Measurements from ENCODE around the gene EPG5.
"Not testable (repeated sequence)": the region's sequence is repeated elsewhere in the genome, so short reads cannot be mapped to it uniquely, and the experiment has no call there.

The EPG5 gene

DNA sequence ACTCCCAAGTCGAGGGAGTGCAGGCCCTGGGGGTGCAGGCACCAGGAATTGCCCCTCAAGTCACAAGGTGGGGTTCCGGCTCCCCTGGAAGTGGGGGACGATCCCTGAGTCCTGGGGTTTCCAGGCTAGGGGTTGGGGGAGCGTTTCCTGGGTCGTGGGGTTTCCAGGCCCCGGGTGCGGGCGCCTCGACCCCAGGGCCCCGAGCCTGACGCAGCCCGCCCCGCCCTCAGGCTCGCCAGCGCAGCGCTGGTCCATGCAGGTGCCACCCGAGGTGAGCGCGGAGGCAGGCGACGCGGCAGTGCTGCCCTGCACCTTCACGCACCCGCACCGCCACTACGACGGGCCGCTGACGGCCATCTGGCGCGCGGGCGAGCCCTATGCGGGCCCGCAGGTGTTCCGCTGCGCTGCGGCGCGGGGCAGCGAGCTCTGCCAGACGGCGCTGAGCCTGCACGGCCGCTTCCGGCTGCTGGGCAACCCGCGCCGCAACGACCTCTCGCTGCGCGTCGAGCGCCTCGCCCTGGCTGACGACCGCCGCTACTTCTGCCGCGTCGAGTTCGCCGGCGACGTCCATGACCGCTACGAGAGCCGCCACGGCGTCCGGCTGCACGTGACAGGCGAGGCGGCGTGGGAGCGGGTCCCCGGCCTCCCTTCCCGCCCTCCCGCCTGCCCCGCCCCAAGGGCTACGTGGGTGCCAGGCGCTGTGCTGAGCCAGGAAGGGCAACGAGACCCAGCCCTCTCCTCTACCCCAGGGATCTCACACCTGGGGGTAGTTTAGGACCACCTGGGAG lies 129.7 kb downstream of the EPG5 start:
- FAIRE-seq, result no peak

DNA sequence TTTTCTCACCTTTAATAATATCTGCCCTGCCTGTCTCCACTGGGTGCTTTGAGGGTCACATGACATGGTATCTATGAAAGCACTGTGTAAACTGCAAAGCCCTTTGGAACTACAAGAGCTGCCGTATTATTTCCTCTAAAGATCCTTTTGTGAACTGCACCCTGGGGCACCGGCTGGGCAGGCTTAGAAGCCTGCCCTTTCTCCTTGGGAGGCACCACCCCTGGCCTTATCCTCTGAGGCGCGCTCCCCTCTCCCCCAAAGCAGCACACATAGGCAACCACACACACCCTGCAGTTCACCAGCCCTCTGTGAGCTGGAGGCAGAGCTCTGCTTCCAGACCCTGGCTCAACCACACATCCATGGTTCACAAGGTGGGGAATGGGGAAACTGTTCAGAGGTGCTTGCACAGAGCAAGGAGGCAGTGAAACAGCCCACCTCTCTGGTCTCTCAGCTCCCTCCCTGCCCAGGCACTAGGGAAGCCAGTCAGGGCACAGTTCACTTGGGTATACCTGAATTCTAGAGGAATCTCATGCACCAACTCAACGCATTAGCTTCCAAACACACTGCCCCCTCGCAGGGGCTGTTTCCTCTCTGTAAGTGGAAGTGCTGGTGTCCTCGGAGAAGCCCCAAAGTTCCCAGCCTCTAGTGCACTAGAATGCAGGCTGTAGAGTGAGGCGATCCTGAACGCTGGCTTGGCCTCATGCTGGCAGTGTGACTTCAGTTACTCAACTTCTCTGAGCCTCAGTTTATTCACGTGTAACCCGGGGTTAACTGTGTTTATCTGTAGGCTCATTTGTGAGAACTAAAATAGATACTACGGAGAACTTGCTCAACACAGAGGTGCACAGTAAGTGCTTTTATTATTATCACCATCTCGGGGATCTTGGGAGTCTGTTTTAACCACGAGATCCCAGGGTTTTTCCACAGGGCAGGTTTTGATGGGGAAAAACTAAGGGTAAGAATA lies 130.6 kb downstream of the EPG5 start:
- no peak for FAIRE-seq

DNA sequence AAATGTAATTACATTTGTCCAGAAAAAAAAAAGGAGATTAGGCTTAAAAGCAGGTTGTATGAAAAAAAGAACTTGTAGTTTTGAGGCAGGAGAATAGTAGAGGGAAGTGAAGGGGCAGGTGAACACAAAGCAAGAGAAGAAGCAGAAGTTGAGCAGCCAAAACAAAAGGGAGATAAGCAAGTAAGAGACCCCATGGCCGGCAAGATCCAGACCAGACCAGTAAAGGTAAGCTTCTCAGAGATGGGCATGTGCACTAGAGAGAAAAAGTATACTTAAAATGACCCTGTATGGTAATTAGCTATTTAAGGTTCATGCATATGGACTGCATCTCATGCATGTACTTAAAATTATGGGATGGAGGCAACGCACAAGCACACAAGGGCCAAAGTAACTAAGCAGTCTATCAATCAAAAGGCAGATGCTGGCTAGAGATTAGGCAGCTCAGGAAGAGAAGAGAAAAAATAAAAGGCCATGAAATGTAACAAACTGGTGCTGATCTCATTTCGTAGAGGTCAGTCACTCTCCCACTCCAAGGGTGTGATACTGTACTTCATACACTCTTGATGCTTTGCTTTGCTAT lies 132.0 kb downstream of the EPG5 start:
- FAIRE-seq, result no peak

DNA sequence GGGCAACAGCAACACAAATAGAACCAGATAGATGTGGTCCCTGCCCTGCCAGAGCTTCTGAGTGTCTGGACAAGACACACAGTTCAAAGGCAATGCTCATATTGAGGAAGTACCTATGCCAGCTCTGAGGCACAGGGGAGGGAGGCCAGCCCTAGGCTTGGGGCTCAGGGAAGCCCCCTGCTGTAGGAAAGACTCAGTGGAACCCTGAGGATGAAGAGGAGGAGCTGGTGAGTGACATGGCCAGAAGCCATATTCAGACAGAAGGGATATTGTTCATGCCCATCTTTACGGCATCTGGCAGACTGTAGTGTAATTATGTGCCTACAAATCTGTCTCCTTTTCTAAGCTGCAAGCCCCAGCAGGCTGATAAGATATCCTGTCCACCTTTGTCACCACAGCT lies 132.8 kb downstream of the EPG5 start:
- FAIRE-seq, result no peak

DNA sequence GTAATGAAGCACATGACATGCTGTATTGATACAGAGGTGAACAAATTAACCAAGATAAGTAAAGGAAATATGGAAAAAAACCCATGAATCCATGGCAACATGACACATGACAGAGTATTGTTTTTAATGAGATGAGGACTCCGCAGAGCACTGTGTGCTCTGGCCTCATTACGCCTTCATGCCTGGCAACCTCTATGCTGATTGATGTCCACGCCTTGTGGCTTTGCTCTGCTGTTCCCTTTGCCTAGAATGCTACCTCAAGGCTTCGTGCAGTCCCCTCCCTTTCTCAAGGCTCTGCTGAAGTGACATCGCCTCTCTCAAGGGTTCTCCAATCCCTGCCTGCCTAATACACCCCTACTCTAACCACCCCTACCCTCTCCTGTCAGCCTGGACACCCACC lies 133.3 kb downstream of the EPG5 start:
- FAIRE-seq, result no peak

DNA sequence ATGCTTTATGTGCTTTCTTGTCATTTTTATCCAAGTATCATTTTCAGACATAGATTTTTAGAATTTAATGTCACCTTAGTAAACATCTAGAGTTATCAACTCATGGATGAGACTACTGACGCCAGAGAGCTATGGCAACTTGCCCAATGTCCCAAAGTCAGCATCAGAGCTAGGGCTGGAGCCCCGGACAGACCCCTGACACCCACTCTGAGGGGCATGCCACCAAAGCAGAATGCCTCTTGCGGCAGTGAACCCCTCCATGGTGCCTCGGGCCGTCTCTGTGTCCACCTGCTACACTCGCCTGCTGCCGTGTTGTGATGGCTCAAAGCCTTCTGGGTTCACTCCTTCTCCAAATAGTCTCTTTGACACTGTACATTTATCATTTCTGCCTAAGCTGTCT lies 136.2 kb downstream of the EPG5 start:
- FAIRE-seq, result no peak

DNA sequence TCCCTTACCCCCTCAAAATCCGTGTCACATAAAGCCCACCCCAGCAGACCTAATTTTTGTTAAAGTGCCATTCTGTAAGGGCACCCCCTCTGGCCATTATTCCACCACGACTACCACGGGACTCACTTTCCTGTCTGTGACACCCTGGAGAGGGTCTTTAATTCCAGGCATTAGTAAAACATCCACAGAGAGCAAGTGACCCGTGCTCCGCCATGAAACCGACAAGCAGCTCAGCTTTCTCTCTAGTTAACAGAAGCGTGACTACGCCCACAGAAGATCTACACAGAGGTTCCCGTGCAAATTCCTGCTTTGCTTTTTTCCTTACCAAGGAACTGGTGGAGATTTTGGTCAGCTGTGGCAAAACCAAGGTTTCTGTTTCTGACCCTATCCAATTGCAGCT lies 137.3 kb downstream of the EPG5 start:
- FAIRE-seq, result no peak

DNA sequence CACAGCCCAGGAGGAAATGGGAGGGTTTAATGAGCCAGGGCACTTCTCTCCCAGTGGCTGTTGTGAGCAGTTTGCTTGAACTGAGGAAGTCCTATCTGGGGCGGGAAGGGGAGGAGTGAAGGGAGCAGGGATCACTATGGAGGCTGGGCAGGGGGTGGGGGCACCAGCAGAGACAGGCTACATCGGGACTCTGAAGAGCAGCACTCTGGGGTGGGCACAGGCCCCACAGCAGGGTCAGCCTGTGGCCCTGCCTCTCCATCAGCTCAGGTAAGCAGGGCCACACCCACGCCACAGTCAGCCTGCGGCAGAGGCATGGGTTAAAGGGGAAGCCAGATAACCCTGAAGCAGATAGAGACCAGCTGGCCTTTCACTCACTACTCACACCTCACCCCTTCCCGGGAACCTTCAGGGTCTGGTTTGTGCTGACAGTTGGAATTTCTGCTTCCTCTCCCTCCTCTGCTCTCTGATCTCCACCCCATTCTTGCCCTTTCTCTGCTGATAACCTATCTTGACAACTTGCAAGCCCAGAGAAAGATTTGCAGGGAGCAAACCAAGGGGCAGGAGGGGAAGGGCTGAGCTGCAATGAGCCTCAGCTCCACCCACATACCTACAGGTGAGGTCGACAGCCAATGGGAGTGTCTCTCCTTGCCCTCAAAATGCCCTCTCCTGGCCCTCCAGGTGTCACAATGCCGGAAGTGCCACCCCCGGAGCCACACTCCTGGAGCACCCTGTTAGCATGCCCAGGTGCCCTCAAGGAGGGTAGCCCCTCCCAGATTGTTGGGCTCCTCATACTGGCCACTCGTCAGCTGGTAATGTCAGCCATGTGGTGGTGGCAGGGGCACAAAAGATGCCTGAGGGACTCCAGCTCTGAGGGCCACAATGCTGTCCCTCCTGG lies 138.0 kb downstream of the EPG5 start:
- FAIRE-seq, result no peak

DNA sequence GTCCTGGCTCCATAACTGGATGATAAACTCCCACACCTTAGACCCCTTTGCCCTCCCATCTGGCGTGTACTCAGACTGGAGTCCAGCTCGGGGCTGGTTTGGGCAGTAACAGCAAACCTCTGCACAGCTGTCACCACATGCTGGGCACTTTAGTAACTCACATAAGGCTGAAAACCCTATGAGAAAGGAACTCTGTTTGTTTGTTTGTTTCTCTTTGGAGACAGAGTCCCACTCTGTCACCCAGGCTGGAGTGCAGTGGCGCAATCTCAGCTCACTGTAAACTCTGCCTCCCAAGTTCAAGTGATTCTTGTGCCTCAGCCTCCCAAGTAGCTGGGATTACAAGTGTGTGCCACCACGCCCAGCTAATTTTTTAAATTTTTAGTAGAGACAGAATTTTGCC lies 140.4 kb downstream of the EPG5 start:
- not testable (repeated sequence) for FAIRE-seq

DNA sequence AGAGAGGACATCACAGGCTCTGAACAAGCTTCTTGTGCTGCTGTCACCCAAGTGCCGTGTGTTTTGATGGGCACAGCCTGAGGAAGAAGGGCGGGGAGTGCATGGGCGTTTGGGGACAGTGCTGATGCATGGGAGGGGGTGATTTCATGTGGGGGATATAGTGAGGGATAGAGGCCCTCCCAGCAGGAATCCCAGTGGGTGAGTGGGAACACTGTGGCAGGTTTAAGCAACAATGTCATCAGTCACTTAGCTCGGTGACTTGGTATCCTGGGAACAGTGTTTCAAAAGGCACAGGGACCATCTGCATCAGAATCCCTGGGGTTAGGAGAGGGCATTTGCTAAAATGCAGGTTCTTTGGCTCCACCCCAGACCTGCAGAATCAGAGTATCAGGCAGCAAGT lies 141.0 kb downstream of the EPG5 start:
- FAIRE-seq, result no peak

DNA sequence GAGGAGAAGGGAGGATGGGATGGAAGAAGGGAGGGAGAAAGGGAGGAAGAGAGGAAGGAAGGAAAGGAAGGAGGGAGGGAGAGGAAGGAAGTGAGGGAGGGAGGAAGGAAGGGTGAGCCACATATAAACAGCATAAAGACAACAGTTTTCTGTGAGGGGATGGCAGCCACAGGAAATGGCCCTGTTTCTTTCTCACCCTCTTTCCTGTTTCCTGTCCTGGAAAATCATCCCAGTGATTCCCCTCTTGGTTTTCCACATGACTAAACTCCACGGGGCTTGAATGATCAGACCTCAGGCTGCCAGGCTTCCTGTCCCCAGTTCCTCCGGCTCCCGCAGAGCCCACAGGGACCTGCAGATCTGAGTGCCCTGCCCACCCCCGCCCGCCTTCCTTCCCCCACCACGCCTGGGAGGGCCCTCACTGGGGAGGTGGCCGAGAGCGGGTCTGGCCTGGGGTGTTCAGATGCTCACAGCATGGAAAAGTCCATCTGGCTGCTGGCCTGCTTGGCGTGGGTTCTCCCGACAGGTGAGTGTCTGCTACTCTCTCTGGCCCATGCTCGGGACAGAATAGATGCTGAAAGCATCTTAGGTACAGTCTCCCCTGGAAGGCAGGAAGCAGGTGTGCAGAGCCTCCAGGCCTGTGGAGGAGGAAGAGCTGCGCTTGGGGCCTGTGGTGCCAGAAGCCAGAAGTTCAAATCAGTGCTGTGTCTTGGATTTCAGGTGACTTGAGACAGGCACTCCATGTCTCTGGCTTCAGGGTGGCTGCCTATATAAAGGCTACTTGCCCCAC lies 141.7 kb downstream of the EPG5 start, which contains the start of gene SIGLEC15:
Gene SIGLEC15, plus strand, starts transcription at position 418 of the 787 bp plus-strand sequence. Its CDS starts 54 bp downstream, at position 472.
- FAIRE-seq, result no peak

DNA sequence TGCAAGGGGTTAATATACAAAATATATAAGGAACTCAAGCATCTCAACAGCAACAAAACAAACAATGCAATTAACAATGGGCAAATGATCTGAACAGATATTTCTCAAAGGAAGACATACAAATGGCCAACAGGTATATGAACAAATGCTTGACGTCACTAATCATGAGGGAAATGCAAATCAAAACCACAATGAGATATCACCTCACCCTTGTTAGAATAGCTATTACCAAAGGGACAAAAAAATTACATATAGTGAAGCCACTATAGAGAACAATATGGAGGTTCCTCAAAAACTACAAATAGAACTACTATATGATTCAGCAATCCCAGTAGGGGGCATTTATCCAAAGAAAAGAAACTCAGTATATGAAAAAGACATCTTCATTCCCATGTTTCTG lies 145.4 kb downstream of the EPG5 start:
- no peak for FAIRE-seq

DNA sequence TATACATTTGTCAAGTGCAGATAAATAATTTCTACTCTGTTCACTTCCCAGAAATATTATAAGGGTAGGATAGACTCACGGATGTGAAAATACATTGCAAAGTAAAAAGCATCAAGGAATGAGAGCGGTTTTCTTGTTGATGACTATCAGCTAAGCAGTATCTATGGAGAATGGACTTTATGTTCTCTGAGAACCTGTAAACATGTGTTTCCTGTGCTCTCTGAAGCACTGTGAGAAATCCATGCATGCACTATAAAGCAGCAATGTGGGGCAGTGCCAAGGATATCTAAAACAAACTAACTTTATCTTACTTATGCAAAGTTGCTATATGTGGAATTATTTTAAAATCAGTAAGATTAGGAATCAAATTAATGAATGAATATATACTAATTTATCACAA lies 146.1 kb downstream of the EPG5 start:
- FAIRE-seq, result no peak

DNA sequence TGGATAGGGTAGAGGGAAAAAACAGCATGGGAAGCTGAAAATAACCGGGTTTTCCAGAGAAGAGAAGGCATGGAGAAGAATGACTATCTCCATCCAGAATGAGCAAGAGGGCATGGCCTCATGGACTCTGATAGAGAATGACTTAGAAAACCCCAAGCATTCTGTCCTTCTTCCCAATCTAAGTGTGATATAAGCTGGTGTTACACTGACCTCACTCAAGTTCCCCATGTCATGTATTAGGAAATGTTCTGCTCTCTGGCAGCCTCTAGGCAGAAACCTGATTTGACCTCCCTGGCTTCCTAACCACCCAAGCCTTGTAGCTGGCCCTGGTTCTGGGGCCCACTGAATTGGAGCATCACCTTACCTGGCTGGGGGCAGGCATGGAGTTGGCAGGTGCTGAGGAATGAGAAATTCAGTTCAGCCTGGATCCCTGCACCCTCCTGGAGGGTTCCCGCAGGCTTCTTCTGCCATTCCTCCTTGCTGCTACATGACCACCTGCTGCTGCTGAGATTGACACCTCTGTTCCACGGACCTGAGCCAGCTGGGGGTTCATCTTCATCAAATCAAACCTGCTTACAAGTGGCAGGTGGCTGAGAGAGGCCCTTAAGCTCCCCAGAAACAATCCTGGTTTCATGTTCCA lies 146.9 kb downstream of the EPG5 start:
- no peak for FAIRE-seq

DNA sequence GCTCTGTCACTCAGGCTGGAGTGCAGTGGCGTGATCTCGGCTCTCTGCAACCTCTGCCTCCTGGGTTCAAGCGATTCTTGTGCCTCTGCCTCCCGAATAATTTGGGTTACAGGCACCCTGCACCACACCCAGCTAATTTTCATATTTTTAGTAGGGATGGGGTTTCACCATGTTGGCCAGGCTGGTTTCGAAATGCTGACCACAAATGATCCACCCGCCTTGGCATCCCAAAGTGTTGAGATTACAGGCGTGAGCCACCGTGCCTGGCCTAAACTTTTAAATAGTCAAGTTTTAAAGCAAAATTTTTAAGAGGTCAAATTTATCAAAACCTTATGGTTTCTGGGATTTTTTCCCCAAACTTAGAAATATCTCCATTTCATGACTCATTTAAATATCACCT lies 148.4 kb downstream of the EPG5 start:
- FAIRE-seq, result not testable (repeated sequence)

DNA sequence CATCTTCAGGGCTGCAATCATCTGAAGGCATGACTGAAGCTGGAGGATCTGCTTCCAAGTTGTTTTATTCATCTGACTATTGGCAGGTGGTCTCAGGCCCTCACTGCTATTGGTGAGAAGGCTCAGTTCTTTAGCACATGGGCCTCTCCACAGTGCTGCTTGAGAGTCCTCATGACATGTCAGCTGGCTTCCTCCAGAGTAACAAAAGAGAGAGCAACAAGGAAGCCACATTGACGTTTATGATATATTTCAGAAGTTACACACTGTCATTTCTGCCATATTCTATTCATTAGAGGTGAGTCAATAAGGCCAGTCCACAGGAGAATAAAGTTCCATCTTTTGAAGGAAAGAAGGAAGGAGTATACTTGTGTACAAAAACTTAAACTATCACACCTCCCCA lies 149.6 kb downstream of the EPG5 start:
- FAIRE-seq, result no peak

DNA sequence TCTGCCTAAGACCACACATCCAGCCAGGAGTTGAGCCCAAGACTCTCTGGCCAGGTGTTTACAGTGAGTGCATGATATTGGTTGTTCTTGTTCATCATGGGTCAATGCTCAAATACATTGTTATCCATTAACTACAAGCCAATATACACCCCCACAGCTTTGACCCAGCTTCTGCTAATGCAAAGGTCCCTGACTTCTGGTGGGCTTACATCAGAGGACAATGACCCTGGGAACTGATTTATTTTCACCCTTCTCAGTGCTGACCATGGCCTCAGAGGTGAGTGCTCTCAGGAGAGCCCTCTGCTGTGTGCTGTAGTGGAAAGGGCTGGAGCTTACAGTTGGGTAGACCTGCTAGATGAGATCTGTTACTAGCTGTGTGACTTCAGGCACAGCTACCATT lies 152.4 kb downstream of the EPG5 start:
- FAIRE-seq, result not testable (repeated sequence)

DNA sequence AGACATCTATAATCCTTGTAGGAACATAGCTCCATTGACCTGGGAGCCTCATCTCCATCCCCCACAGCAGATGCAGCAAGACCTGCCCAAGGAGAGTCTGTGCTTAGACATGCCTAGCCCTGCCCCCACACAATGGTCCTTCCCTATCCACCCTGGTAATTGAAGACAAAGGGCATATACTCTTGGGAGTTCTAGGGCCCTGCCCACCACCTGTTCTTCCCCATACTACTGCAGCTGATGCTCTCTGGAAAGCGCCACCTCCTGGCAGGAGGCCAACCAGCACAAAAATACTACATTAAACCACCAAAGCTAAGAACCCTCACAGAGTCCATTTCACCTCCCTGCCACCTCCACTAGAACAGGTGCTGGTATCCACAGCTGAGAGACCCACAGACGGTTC lies 160.0 kb downstream of the EPG5 start:
- FAIRE-seq, result not testable (repeated sequence)

DNA sequence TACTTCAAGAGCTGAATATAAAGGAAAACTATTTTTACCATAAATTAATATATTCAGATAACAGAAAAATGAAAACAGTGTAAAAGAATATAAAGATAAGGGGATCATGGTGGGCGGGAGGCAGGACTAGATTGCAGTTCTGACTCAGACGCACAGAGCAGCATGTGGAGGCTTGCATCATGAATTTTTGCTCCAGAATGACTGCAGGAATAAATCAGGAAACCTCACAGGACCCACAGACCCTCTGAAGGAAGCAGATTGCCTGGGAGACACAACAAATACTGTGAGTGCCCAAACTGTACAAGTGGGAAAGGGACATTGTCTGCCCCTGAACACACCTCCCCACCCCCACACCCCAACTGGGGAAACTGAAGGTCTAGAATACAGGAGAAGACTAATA lies 160.9 kb downstream of the EPG5 start:
- FAIRE-seq, result no peak

DNA sequence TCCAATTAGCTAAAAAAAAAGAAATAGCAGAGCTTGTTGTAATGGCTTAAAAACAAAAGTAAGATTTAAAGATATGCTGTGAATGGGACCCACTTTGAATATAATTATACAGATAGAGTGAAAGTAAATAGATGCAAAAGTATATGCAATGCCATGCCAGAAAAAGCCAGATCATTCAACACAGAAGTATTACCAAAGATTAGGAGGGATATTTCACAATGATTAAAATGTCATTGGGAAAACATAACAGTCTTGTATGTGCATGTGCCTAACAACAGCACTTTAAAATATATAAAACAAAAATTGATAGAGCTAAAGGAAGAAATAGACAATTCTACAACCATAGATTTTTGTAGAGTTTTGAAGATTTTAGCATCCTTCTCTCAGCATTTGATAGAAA lies 161.6 kb downstream of the EPG5 start:
- FAIRE-seq, result no peak
